ENCODE measurements around the gene EEF1AKMT4.

EEF1AKMT4 gene

GRCh38 chr3:184275961-184276910 lies 26.8 kb downstream of the EEF1AKMT4 start, which contains the start of gene ECE2:
ECE2 (plus strand) TSS chr3:184276022; CDS start chr3:184276154, 132 bp downstream.
- TF ChIP-seq CTCF (IDR thresholded peaks at IDR 0.05; ENCODE audit: control extremely low read depth, extremely low read depth, low read depth, missing control alignments): no peak
- ChIA-PET POLR2A (no interaction called here), CTCF (no interaction called here)
- no peak for DNase-seq (ENCODE audit: extremely low spot score)

- ChIA-PET CTCF (interaction anchor here (1.9 kb wide), 1 partner anchor 12 kb away, joined by 4 read pairs; no protein-coding TSS in a partner anchor), POLR2A (no interaction called here)
- no peak for TF ChIP-seq CTCF (IDR thresholded peaks at IDR 0.05; ENCODE audit: control extremely low read depth, extremely low read depth, low read depth, missing control alignments)
- DNase-seq (ENCODE audit: extremely low spot score): no peak
These were observed 27.9 kb downstream of the EEF1AKMT4 start for GRCh38 chr3:184277366-184277765.

GRCh38 chr3:184282941-184283340 lies 33.5 kb downstream of the EEF1AKMT4 start:
- no peak for TF ChIP-seq CTCF (IDR thresholded peaks at IDR 0.05; ENCODE audit: control extremely low read depth, extremely low read depth, low read depth, missing control alignments)
- ChIA-PET CTCF (interaction anchor here (1.2 kb wide), 1 partner anchor 55 kb away, joined by 4 read pairs; no protein-coding TSS in a partner anchor), POLR2A (no interaction called here)
- DNase-seq (ENCODE audit: extremely low spot score): no peak

GRCh38 chr3:184283681-184284080 lies 34.2 kb downstream of the EEF1AKMT4 start:
- no peak for TF ChIP-seq CTCF (IDR thresholded peaks at IDR 0.05; ENCODE audit: control extremely low read depth, extremely low read depth, low read depth, missing control alignments)
- ChIA-PET POLR2A (no interaction called here), CTCF (interaction anchor here (1.2 kb wide), 1 partner anchor 55 kb away, joined by 4 read pairs; no protein-coding TSS in a partner anchor)
- DNase-seq (ENCODE audit: extremely low spot score): peak; percentile 4

- peak; percentile 18 for TF ChIP-seq CTCF (IDR thresholded peaks at IDR 0.05; ENCODE audit: control extremely low read depth, extremely low read depth, low read depth, missing control alignments)
- peak; percentile 50 for DNase-seq (ENCODE audit: extremely low spot score)
- ChIA-PET POLR2A (no interaction called here), CTCF (interaction anchor here (3.4 kb wide), 1 partner anchor 58 kb away, joined by 20 read pairs; no protein-coding TSS in a partner anchor)
These were observed 35.2 kb downstream of the EEF1AKMT4 start for GRCh38 chr3:184284696-184285095.

GRCh38 chr3:184289426-184289938 lies 40.0 kb downstream of the EEF1AKMT4 start:
- CTCF ChIA-PET: interaction anchor here (0.7 to 2.0 kb wide), 14 partner anchors 9 to 393 kb away, joined by 3 to 16 read pairs (median 4); no protein-coding TSS in a partner anchor
- peak; percentile 75 for DNase-seq (ENCODE audit: extremely low spot score)
- POLR2A ChIA-PET: no interaction called here
- peak; percentile 27 for TF ChIP-seq CTCF (IDR thresholded peaks at IDR 0.05; ENCODE audit: control extremely low read depth, extremely low read depth, low read depth, missing control alignments)
